Activated gamma-delta T cell treated with Interleukin-2 at 50 U/mL for 16 hours (primary cell): ENCODE measurements around the gene TAGLN.

Experiments used
- DNase-seq: peaks from one replicate; pipeline ENCODE4 v3.0.0-alpha.2; 2020

TAGLN gene

GRCh38 chr11:117199053-117199915 is at the start of gene TAGLN:
TSS of gene TAGLN (plus strand) at chr11:117199370. CDS start at chr11:117203014, 3,644 bp downstream.
- DNase-seq: no peak

GRCh38 chr11:117152066-117152465 is 47.1 kb upstream of the TAGLN start:
- no peak for DNase-seq

GRCh38 chr11:117154468-117154867 is 44.7 kb upstream of the TAGLN start:
- DNase-seq: no peak

DNA sequence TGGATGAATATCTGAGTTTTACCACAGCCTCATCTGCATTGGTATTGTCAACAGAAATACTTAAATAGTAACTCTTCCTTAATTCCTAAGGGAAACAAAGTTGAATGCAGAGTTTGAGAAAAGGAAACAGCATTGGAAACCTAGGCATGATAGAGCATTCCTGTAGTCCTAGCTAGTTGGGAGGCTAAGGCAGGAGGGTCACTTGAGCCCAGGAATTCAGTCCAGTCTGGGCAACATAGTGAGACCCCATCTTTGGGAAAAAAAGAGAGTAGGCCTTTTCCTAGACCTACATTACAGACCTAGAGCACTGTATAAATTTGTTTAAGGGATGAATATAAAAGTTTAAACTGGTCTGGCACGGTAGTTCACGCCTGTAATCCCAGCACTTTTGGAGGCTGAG is 41.7 kb upstream of the TAGLN start:
- no peak for DNase-seq

DNA sequence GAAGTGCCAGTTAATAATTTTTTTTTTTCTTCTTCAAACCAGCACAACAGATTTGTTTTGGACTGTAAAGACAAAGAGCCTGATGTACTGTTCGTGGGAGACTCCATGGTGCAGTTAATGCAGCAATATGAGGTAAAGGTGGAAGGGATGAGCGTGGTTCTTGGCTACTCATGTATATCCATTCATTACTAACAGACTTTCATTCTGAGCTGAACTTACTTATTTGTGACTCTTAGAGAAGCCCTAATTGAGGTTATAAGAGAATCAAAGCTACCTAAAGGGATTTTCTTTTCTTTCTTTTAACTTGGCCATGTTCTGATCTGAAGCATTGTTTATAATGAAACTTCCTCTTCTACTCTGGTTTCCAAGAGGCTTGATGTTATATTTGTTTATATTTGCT is 39.3 kb upstream of the TAGLN start:
- no peak for DNase-seq

- DNase-seq: no peak
Observed at GRCh38 chr11:117160826-117161225, 38.3 kb upstream of the TAGLN start.

GRCh38 chr11:117166491-117166890 is 32.7 kb upstream of the TAGLN start:
- no peak for DNase-seq

DNA sequence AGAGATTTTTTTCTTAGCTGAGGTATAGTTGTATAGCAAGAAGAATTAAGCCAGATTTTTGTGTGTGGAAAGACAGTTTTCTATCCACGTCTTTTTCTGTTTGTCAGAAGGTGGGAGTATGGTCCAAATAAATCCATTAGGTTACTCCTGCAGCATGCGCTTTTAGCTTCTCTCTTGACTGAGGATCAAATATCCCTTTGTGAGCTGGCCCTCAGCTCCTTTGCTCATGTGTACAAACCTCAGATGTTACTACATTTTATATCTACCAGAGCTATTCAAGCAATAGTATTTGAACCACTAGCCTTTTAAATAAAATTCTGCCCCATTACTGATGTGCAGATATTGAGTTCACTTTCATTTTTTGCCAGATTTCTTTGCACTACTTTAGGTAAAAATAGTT is 29.4 kb upstream of the TAGLN start:
- DNase-seq: no peak

DNA sequence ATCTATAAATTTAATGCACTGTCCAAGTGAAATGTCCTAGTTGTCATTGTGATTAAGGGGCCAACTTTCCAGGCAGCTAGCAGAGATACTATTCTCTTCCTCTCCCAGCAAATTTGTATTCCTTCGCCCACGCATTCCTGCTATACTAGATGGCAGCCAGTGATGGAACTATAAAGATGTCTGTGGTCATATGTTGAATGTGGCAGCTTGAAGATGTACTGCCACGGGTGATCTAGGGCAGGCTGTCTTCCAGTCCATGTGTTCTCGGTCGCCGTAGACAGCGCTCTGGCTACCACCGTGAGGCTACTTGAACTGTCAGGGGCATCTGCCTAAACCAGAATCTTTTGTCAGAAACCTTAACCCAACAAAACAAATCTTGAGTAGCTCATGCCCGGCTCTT is 29.0 kb upstream of the TAGLN start:
- no peak for DNase-seq

DNA sequence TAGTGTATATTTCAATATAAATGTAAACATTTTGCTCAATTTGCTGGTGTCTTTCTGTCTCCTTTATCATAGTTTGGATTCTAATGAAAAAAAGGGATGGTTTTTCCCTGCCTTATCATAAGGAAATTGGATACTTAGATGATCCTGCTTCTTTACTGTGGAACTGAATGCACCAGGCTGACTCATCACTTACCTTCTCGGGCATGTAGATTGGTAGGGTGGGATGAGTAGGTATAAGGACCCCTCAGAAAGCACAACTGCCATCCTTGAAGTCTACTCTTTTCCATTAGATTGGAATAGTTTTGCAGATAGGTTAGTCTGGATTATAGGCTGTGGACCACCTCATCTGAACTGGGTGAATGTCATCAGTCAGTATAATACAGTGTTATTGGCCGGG is 28.2 kb upstream of the TAGLN start:
- DNase-seq: no peak

GRCh38 chr11:117171404-117172061 is 27.6 kb upstream of the TAGLN start:
- DNase-seq: no peak

DNA sequence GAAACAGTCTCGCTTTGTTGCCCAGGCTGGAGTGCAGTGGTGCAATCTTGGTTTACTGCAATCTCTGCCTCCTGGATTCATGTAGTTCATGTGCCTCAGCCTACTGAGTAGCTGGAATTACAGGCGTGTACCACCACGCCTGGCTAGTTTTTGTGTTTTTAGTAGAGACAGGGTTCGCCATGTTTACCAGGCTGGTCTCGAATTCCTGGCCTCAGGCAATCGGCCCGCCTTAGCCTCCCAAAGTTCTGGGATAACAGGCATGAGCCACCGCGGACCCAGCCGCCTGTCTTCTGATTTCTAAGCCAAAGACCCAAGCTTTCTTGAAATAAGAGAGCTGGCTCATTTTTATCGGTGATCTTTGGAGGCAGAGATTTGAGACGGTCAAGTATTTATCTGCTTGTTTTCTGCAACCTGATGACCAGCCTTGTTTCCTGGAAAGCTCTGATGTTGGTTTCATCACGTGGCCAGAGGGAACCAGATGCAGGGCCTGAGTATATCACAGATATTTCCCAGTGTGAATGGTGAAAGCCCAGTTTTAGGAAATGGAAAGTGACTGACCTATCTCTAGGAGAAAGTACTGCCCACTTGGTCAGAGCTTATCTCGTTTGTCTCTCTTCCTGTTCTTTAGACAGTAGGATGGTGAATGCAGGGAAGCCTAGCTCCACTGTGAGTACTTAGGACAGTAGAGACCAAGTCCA is 26.3 kb upstream of the TAGLN start:
- DNase-seq: no peak

DNA sequence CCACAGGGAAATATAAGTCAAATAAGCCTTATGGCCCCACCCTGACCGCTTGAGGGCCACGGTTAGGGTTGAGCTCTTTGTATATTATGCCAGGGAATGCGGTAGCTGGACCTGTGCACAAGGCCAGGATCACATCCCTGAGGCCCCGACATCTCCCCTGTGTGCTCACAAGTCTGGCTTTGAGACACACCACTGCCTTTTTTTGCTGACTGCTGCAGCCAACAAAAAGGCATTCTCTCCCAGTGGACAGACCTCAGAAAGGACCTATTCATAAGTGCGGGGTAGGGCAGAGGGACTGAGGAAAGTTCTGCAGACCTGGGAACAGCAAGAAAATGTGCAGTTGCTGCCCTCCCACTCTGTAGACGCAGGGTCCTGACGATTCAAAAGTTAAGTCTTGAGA is 24.1 kb upstream of the TAGLN start:
- no peak for DNase-seq

DNA sequence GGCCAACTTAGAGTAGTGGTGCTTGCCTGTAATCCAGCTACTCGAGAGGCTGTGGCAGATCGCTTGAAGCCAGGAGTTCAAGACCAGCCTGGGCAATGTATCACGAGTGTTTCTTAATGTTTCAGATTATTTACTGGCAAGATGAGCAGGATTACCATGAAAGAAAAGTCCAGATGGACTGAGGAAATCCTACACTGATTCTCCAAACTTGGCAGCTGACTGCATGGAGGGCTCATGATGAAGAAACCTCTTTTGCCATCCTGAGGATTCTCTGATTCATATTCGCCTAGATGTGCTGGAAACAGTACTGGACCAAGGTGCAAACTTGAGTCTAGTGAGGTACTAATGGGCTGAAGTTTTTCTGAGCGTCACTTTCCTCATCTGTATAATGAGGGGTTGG is 23.4 kb upstream of the TAGLN start:
- DNase-seq: no peak

DNA sequence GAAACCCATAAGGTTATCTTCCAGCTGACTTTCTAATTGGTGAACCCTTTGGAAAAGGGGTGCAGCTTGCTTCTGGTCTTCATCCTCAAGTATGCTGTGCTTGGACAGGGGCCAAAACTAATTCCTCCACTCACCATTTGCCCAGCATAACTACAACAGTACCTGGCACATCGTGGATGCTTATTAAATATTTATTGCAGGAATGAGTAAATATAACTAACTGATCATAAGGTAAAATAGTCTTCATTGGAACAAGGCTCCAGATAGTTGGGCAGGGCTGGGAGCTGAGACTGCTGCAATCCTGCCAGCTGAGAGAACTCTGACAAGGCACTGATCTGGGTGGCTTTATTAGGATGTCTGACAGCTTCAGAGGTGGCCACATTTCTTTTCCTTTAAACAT is 23.0 kb upstream of the TAGLN start:
- DNase-seq: no peak

- DNase-seq: no peak
Observed at GRCh38 chr11:117177534-117178209, 21.5 kb upstream of the TAGLN start.

GRCh38 chr11:117178210-117179034 is 20.7 kb upstream of the TAGLN start, which contains the start of gene SIDT2:
TSS of gene SIDT2 (plus strand) at chr11:117178743. CDS start at chr11:117179264, 521 bp downstream.
- peak; percentile 84 for DNase-seq

DNA sequence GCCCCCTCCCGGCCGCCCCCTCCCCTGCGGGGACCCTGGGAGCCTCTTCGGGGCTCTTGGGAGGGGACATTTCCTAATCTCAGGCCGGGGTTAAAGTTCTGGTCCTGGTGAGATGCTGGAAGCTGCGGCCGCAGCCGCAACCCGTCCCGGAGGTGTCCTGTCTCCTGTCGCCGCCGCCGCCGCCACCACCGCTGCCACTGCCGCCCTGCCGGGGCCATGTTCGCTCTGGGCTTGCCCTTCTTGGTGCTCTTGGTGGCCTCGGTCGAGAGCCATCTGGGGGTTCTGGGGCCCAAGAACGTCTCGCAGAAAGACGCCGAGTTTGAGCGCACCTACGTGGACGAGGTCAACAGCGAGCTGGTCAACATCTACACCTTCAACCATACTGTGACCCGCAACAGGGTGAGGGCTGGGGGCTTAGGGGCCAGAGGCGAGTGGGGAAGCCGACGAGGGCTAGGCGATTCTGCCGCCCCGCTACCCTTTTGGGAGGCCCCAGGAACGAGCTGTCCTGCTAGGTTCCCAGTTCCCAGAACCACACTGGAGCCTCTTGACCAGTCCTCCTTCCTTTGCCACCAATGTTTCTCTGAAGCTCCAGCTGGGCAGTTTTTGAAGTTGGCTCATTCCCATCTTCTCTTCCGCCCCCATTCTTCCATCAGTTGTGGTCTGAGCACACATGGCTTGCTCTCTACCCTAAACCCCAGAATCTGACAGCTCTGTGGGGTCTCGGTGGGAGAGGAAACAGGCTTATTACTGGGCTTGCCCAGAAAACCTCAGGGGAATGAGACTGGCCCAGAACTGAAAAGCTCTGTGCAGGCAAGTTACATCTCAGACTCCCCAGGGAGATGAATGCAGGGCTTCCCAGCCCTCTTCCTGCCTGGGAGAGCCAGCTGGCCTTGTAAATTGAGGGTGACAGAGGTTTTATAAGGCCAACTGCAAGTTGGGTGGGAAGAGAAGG is 19.8 kb upstream of the TAGLN start:
- peak; percentile 42 for DNase-seq

DNA sequence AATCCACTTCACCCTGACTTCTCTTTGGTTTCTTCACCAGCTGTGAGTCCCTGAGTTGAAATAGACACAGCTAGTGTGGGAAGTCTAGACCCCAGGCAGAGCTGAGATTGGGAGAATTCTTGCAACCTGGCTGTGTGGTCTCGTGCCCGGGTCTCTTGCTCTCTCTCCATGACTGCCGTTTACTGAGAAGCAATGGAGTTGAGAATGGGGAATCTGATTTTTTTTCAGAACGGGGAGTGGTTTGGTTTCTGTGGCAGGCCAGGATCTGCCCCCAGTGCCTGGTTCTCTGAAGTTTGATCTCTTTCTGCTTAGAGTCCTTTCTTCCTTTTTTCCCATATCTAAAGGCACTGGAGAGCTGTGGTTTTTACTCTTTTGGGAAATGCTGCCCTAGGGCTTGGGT is 19.1 kb upstream of the TAGLN start:
- DNase-seq: no peak

GRCh38 chr11:117180661-117181585 is 18.2 kb upstream of the TAGLN start:
- DNase-seq: peak; percentile 23
